ENCODE results near the gene LAMA2. TPM values are rescaled to one million over a fixed set of nuclear protein-coding genes. Genes with fewer than 3 reads are reported as not detected.

Gene LAMA2
- total and polyA plus RNA-seq, 2 experiments from 2014 or later = 11.1 to 57.5 TPM

GRCh38 chr6:129335792-129336191, 452.9 kb downstream of the LAMA2 start:
- no peak overlapping the region for H3K4me2 ChIP-seq
- H4K20me1 ChIP-seq (ENCODE audit: insufficient read depth, poor library complexity, severe bottlenecking) = no peaks in the 10 kb centered on the region
- H3K9me3 ChIP-seq (ENCODE audit: low read depth) = no peaks in the 10 kb centered on the region
- H3K27ac ChIP-seq = no peak overlapping the region
- no peak overlapping the region for H2AFZ ChIP-seq
- 58% methylated on average over 4 of the region's 4 CpGs for WGBS (ENCODE audit: low lambda C conversion rate, missing lambda C conversion rate)
- H3K36me3 ChIP-seq (replicated peaks; ENCODE audit: insufficient read depth, low read depth) = no peaks in the 10 kb centered on the region
- no peaks in the 10 kb centered on the region for H3K79me2 ChIP-seq
- no peaks in the 10 kb centered on the region for H3K4me1 ChIP-seq (ENCODE audit: insufficient read depth)
- no peak for TF ChIP-seq EZH2phosphoT487 (IDR thresholded peaks at IDR 0.05; ENCODE audit: low read depth, severe bottlenecking, unreplicated experiment)
- TF ChIP-seq EZH2 (IDR thresholded peaks at IDR 0.05; ENCODE audit: borderline replicate concordance) = no peak
- no peak for TF ChIP-seq CTCF (IDR thresholded peaks at IDR 0.05; ENCODE audit: poor library complexity)
- no peak for DNase-seq (ENCODE audit: low spot score)
- H3K9me2 ChIP-seq (replicated peaks; ENCODE audit: insufficient read depth) = no peaks in the 10 kb centered on the region
- H3K4me3 ChIP-seq = no peak overlapping the region
- no peaks in the 10 kb centered on the region for H3K27me3 ChIP-seq

GRCh38 chr6:129338683-129339082, 455.7 kb downstream of the LAMA2 start:
- H4K20me1 ChIP-seq (ENCODE audit: insufficient read depth, poor library complexity, severe bottlenecking) = no peaks in the 10 kb centered on the region
- H3K9me2 ChIP-seq (replicated peaks; ENCODE audit: insufficient read depth) = no peaks in the 10 kb centered on the region
- TF ChIP-seq EZH2phosphoT487 (IDR thresholded peaks at IDR 0.05; ENCODE audit: low read depth, severe bottlenecking, unreplicated experiment) (no peak), EZH2 (IDR thresholded peaks at IDR 0.05; ENCODE audit: borderline replicate concordance) (no peak), CTCF (IDR thresholded peaks at IDR 0.05; ENCODE audit: poor library complexity) (no peak)
- H3K4me3 ChIP-seq = no peak overlapping the region
- no peak overlapping the region for H3K27ac ChIP-seq
- no peaks in the 10 kb centered on the region for H3K4me1 ChIP-seq (ENCODE audit: insufficient read depth)
- no peaks in the 10 kb centered on the region for H3K9me3 ChIP-seq (ENCODE audit: low read depth)
- H3K36me3 ChIP-seq (replicated peaks; ENCODE audit: insufficient read depth, low read depth) = no peaks in the 10 kb centered on the region
- H3K4me2 ChIP-seq = no peak overlapping the region
- no peaks in the 10 kb centered on the region for H3K79me2 ChIP-seq
- 86% methylated on average over 4 of the region's 4 CpGs for WGBS (ENCODE audit: low lambda C conversion rate, missing lambda C conversion rate)
- H3K27me3 ChIP-seq = no peaks in the 10 kb centered on the region
- DNase-seq (ENCODE audit: low spot score) = no peak
- H2AFZ ChIP-seq = no peak overlapping the region

- DNase-seq (ENCODE audit: low spot score) = no peak
These were observed 458.0 kb downstream of the LAMA2 start for GRCh38 chr6:129340983-129341382.

More at GRCh38 chr6:129340983-129341382, 458.0 kb downstream of the LAMA2 start:
- H3K4me2 ChIP-seq = no peak overlapping the region
- H3K9me3 ChIP-seq (ENCODE audit: low read depth) = no peaks in the 10 kb centered on the region
- no peak overlapping the region for H3K4me3 ChIP-seq
- no peaks in the 10 kb centered on the region for H3K36me3 ChIP-seq (replicated peaks; ENCODE audit: insufficient read depth, low read depth)
- no peaks in the 10 kb centered on the region for H3K79me2 ChIP-seq
- no peaks in the 10 kb centered on the region for H3K27me3 ChIP-seq
- whole genome bisulfite sequencing (ENCODE audit: low lambda C conversion rate, missing lambda C conversion rate) = 95% methylated on average over 4 of the region's 4 CpGs
- no peaks in the 10 kb centered on the region for H3K9me2 ChIP-seq (replicated peaks; ENCODE audit: insufficient read depth)
- H3K27ac ChIP-seq = no peak overlapping the region
- TF ChIP-seq EZH2 (IDR thresholded peaks at IDR 0.05; ENCODE audit: borderline replicate concordance) (no peak), EZH2phosphoT487 (IDR thresholded peaks at IDR 0.05; ENCODE audit: low read depth, severe bottlenecking, unreplicated experiment) (no peak), CTCF (IDR thresholded peaks at IDR 0.05; ENCODE audit: poor library complexity) (no peak)
- no peak overlapping the region for H2AFZ ChIP-seq
- H3K4me1 ChIP-seq (ENCODE audit: insufficient read depth) = no peaks in the 10 kb centered on the region
- no peaks in the 10 kb centered on the region for H4K20me1 ChIP-seq (ENCODE audit: insufficient read depth, poor library complexity, severe bottlenecking)
